ENCODE measurements around the gene ITPK1.
A peak's percentile ranks its signal among the peaks of the same experiment; 100 is the strongest.

The ITPK1 gene

DNA sequence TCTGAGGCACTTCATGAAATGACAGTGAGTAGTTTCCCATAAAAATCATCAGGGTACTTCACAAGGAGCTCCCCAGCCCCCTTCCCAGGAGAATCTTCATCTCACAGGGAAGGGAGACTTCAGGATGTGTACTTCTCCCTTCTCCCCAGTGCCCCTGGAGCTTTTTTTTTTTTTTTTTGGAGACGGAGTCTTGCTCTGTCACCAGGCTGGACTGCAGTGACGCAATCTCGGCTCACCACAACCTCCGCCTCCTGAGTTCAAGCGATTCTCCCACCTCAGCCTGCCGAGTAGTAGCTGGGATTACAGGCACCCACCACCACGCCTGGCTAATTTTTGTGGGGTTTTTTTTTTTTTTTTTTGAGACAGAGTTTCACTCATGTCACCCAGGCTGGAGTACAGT is 10.4 kb downstream of the ITPK1 start:
- DNase-seq (ENCODE audit: low read depth in 2 of 2), result no peak

DNA sequence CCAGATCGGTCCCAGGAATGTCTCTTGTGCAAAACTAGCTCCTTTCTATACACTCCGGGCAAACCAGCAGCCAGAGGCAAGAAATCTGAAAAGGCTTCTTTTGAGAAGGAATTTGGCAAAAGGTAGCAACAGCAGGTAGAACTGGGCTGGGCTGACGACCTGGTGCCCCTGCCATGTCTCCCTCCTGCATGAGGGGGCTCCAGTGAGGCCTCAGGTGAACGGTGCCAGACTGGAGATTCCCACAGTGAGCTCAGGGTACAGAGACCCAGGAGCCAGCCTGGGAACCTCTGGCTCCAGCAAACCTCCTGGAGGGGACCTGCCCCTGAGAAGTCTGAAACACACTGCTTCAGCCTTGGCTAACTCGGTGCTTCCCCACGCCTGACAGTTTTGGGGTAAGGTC is 10.8 kb downstream of the ITPK1 start:
- DNase-seq (ENCODE audit: low read depth in 2 of 2), result no peak

- peak in 1 of 2 donors; percentile 42 for DNase-seq (ENCODE audit: low read depth in 2 of 2)
Measured at GRCh38 chr14:93103392-93104080, 12.2 kb downstream of the ITPK1 start.

- no peak for DNase-seq (ENCODE audit: low read depth in 2 of 2)
Measured at GRCh38 chr14:93102141-93102540, 13.6 kb downstream of the ITPK1 start.

GRCh38 chr14:93101181-93101580 is 14.5 kb downstream of the ITPK1 start:
- DNase-seq (ENCODE audit: low read depth in 2 of 2), result no peak

DNA sequence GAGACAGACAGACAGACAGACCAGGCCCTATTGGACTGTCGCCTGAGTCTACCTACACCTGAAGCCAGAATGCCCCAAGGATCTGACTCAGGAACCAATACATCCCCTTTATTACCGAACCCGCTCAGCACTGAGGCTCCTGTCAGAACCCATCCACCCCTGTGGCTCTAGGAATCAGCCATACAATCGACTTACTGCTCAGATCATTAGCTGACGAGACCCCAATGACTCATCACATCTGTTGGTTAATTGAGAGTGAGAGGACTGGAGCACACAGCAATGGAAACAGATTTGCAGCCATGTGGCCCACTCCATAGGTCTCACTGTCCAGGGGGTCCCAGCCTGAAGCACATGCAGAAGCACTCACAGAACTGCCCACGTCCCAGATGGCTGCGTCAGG is 15.2 kb downstream of the ITPK1 start:
- no peak for DNase-seq (ENCODE audit: low read depth in 2 of 2)

DNA sequence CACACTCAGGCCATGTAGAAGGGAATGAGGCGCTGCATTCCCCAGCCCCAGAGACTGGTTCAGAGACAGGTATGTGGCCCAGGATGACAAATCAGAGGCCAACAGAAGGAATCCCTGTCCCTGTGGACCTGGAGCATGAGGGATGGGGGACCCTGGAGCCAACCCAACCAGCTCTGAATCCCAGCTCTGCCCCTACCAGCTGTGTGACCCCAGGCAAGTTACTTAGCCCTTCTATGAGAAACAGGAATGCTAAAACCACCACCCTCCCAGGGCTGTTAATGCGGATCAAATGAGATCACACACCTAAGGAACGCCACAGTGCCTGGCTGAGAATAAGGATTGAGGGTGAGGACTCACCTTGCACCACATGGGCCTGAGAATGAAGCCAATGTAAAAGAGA is 15.6 kb downstream of the ITPK1 start:
- DNase-seq (ENCODE audit: low read depth in 2 of 2), result no peak

GRCh38 chr14:93099643-93100042 is 16.1 kb downstream of the ITPK1 start:
- DNase-seq (ENCODE audit: low read depth in 2 of 2), result no peak

DNA sequence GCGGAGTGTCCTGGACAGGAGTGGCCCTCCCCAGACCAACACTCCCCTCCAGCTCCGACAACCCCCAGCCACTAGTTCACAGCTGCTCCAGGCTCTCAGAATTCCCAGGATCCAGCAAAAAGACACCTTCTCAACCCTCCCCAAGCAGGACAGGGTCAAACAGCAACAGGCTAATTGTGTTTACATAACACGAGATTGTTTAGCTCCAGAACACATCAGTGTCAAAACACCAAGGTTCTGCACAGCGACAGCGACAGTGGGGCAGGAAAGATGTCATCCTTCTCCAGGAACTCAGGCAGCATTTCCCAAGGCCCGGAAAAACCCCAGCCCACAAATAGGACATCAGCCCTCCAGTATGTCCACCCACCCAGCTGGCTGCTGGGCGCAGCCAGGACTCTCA is 16.5 kb downstream of the ITPK1 start:
- no peak for DNase-seq (ENCODE audit: low read depth in 2 of 2)

DNA sequence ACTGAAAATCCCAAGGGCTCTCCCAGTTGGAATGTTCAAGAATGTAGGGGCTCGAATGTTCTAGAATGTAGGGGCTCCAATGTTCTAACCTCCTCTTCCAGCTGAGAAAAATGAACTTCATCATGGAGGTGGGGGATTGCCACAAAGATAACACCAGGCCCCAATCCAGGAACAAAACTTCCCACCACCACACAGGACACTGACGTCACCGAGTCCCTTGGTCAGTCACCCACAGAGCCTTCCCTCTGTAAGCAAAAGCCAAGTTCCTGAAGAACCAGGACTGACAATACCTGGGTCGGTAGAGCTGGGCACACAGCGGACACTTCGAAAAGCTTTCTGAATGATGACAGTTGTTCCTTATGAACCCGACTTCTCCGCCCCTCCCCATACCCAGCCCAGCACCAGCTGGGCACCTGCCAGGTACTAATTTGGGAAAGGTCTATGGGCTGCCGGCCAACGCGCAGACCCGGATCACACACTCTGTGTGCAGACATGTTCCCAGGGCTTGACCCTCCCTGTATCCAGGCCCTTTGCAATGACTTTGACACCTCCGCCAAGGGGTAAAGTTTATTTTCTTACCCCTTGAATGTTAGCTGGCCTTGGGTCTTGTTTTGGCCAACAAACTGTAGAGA is 18.9 kb downstream of the ITPK1 start:
- no peak for DNase-seq (ENCODE audit: low read depth in 2 of 2)

DNA sequence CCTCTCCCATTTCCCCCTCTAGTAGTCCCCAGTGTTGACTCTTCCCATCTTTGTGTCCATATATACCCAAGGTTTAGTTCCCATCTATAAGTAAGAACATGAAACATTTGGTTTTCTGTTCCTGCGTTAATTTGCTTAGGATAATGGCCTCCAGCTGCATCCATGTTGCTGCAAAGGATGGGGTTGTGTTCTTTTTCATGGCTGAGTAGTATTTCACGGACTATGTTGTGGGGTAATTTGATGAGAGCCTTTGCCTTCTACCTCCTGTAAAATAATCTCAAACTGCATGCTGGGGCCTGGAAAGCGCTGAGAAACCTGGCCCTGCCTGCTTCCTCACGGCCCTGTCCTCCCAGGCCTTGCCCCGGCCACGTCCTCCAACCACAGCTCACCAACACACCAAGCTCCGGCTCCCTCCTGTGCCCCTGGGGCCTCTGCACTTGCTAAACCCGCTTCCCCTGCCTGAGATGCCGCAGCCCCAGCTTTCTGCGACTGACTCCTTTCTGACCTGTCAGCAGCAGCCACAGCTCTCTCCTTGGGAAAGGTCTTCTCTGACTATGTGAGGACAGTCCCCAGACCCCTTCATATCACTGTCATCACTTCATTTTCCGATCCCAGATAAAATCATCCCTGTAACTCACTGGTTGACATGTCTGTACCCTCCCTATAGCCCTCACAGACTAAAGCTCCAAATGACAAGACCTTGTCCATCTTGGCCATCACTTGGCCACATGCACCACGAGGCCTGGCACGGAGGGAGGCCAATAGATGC is 19.8 kb downstream of the ITPK1 start:
- DNase-seq (ENCODE audit: low read depth in 2 of 2), result no peak

- no peak for DNase-seq (ENCODE audit: low read depth in 2 of 2)
Measured at GRCh38 chr14:93094121-93094918, 21.4 kb downstream of the ITPK1 start.

- no peak for DNase-seq (ENCODE audit: low read depth in 2 of 2)
Measured at GRCh38 chr14:93092606-93093556, 22.8 kb downstream of the ITPK1 start.

GRCh38 chr14:93091666-93092065 is 24.1 kb downstream of the ITPK1 start:
- DNase-seq (ENCODE audit: low read depth in 2 of 2), result no peak

- DNase-seq (ENCODE audit: low read depth in 2 of 2), result no peak
Measured at GRCh38 chr14:93090826-93091555, 24.7 kb downstream of the ITPK1 start.

DNA sequence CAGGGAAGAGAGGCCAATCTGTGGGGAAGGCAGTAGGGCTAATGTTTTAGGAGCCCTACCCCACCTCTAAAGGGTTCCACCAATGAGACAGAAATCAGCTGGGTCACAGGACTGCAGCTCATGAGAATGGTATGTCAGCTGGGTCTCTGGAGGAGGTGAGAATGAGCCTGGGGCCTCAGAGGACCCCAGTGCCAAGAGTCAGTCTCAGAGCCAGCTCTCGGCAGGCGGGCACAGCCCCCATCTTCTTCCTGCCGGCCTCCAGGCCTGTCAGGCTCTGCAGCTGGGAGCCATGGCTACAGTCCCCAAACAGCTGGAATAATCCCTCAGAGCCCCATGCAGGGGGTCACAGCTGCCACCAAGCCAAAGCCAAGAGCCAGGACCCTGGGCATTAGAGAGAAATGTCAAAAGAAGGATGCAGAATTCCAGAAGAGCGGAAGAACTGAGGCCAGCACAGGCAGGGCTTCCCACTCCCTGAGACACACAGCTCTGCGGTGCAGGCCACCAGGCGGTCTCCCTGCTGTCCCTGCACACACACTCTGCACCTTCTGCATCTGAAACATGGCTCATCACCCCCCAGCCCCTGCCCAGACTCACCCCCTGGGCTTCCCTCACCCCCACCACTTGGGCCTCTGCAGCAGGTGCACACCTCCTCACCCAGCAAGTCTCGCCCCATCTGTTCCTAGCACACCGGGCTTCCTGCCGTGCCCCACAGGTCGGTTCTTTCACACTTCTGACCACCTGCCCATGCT is 26.0 kb downstream of the ITPK1 start:
- DNase-seq (ENCODE audit: low read depth in 2 of 2), result no peak

- no peak for DNase-seq (ENCODE audit: low read depth in 2 of 2)
Measured at GRCh38 chr14:93086441-93087055, 29.2 kb downstream of the ITPK1 start.

DNA sequence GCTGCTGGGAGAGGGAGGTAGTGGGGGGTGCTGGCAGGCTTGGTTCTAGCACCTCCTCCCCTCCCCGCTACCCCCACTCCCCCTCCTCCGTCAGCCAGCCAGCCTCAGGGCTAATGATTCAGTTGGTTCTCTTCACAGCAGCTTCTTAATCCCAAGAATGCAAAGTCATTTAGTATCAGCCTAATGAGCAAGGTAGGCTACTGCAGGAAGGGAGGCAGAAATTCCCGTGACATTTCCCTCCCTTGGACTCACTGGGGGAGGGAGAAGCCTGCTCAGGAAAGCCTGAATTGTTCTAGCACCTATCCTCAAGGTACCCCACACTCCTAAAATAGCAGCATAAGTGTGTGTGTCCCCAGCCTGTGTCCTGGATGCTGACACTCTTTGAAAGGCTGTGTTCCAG is 29.8 kb downstream of the ITPK1 start:
- no peak for DNase-seq (ENCODE audit: low read depth in 2 of 2)
